CD4-positive, alpha-beta T cell treated with Interleukin-15 for 1 hour (primary cell): ENCODE results near the gene ACTR1B.
"Not testable (repeated sequence)": the region's sequence is repeated elsewhere in the genome, so short reads cannot be mapped to it uniquely, and the experiment has no call there.

Experiments used
- DNase-seq: peaks from one replicate; pipeline ENCODE4 v3.0.0-alpha.2; 2020

Gene ACTR1B

DNA sequence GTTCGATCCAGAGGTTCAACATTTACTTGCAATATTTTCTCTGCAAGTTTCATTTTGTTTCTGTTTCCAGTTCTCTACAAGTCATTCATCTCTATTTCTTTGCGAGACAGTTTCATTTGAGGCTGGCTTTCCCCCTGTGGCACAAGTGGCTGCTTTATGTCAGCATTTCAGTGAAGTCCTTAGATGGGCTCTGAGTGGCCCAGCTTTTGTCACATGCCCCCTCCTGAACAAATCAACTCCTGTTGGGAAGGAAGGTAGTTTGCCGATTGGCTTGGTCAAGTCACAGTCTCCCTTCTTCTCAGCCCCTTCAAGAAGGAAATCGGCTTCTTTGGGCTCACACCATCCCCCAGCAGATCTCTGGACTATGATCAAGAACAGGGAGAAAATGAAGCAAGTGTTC, 55.1 kb downstream of the ACTR1B start:
- DNase-seq = not testable (repeated sequence)
